ENCODE measurements around the gene SFXN4.
A peak's percentile ranks its signal among the peaks of the same experiment; 100 is the strongest.

Gene SFXN4

GRCh38 chr10:119095640-119096039 is 69.9 kb downstream of the SFXN4 start:
- no peaks in the 10 kb centered on the region for H3K9me3 ChIP-seq (ENCODE audit: insufficient read depth, low read depth, low read length)
- H2AFZ ChIP-seq (ENCODE audit: low read length), result no peak overlapping the region
- H4K20me1 ChIP-seq (ENCODE audit: insufficient read depth, low read length, poor library complexity, severe bottlenecking), result no peaks in the 10 kb centered on the region
- no peaks in the 10 kb centered on the region for H3K36me3 ChIP-seq (ENCODE audit: insufficient read depth, low read length)
- H3K9me2 ChIP-seq (replicated peaks; ENCODE audit: low read depth, low read length), result no peaks in the 10 kb centered on the region
- H3K4me1 ChIP-seq (ENCODE audit: insufficient read depth, low read length, poor library complexity, severe bottlenecking), result peaks cover 9% of the 10 kb centered on the region
- no peaks in the 10 kb centered on the region for H3F3A ChIP-seq (ENCODE audit: low read depth)
- H3K4me2 ChIP-seq (ENCODE audit: low read depth, low read length, poor library complexity, severe bottlenecking), result no peak overlapping the region
- H3K9ac ChIP-seq (ENCODE audit: low read depth, low read length, poor library complexity, severe bottlenecking), result no peak overlapping the region
- H3K79me2 ChIP-seq (ENCODE audit: insufficient read depth, low read length), result no peaks in the 10 kb centered on the region
- no peak overlapping the region for H3K4me3 ChIP-seq (ENCODE audit: low read length, poor library complexity, severe bottlenecking)
- no peak for TF ChIP-seq CTCF (conservative IDR thresholded peaks at IDR 0.05; ENCODE audit: low read length)
- TF ChIP-seq EZH2phosphoT487 (IDR thresholded peaks at IDR 0.05; ENCODE audit: borderline replicate concordance), result no peak
- no peaks in the 10 kb centered on the region for H3K27me3 ChIP-seq (ENCODE audit: insufficient read depth, low read length, poor library complexity, severe bottlenecking)

- no peaks in the 10 kb centered on the region for H3K27me3 ChIP-seq (ENCODE audit: insufficient read depth, low read length, poor library complexity, severe bottlenecking)
- H3K9me2 ChIP-seq (replicated peaks; ENCODE audit: low read depth, low read length), result no peaks in the 10 kb centered on the region
- H2AFZ ChIP-seq (ENCODE audit: low read length), result no peak overlapping the region
- H3F3A ChIP-seq (ENCODE audit: low read depth), result no peaks in the 10 kb centered on the region
- no peaks in the 10 kb centered on the region for H3K36me3 ChIP-seq (ENCODE audit: insufficient read depth, low read length)
- TF ChIP-seq EZH2phosphoT487 (IDR thresholded peaks at IDR 0.05; ENCODE audit: borderline replicate concordance) (no peak), CTCF (conservative IDR thresholded peaks at IDR 0.05; ENCODE audit: low read length) (no peak)
- H3K9ac ChIP-seq (ENCODE audit: low read depth, low read length, poor library complexity, severe bottlenecking), result peak overlapping the region; percentile 40
- no peaks in the 10 kb centered on the region for H3K9me3 ChIP-seq (ENCODE audit: insufficient read depth, low read depth, low read length)
- H3K4me2 ChIP-seq (ENCODE audit: low read depth, low read length, poor library complexity, severe bottlenecking), result peak overlapping the region; percentile 35
- no peaks in the 10 kb centered on the region for H4K20me1 ChIP-seq (ENCODE audit: insufficient read depth, low read length, poor library complexity, severe bottlenecking)
- H3K4me1 ChIP-seq (ENCODE audit: insufficient read depth, low read length, poor library complexity, severe bottlenecking), result peaks cover 28% of the 10 kb centered on the region
- no peaks in the 10 kb centered on the region for H3K79me2 ChIP-seq (ENCODE audit: insufficient read depth, low read length)
- peak overlapping the region; percentile 6 for H3K4me3 ChIP-seq (ENCODE audit: low read length, poor library complexity, severe bottlenecking)
Measured at GRCh38 chr10:119090968-119091367, 74.5 kb downstream of the SFXN4 start.

All from Loucy (cell line).